Measurements from ENCODE around the gene HIVEP3. TPM values are rescaled to one million over a fixed set of nuclear protein-coding genes. Genes with fewer than 3 reads are reported as not detected.

Gene HIVEP3
- total and polyA plus RNA-seq, 2 donors (not counting 1 experiment from before 2014, with no cell fraction given), result 2.0 to 5.1 TPM

GRCh38 chr1:41660570-41661427 lies 257.9 kb downstream of the HIVEP3 start:
- peaks cover 78% of the 10 kb centered on the region for H3K4me1 Mint-ChIP-seq
- no peaks in the 10 kb centered on the region for H3K9me3 Mint-ChIP-seq (ENCODE audit: insufficient read depth)
- TF ChIP-seq EZH2 (IDR thresholded peaks at IDR 0.05; ENCODE audit: borderline replicate concordance, insufficient read depth, low read depth, low read length, poor library complexity, severe bottlenecking), result no peak
- TF ChIP-seq, protein P1, sequence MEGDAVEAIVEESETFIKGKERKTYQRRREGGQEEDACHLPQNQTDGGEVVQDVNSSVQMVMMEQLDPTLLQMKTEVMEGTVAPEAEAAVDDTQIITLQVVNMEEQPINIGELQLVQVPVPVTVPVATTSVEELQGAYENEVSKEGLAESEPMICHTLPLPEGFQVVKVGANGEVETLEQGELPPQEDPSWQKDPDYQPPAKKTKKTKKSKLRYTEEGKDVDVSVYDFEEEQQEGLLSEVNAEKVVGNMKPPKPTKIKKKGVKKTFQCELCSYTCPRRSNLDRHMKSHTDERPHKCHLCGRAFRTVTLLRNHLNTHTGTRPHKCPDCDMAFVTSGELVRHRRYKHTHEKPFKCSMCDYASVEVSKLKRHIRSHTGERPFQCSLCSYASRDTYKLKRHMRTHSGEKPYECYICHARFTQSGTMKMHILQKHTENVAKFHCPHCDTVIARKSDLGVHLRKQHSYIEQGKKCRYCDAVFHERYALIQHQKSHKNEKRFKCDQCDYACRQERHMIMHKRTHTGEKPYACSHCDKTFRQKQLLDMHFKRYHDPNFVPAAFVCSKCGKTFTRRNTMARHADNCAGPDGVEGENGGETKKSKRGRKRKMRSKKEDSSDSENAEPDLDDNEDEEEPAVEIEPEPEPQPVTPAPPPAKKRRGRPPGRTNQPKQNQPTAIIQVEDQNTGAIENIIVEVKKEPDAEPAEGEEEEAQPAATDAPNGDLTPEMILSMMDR (IDR thresholded peaks at IDR 0.05), result no peak
- peak overlapping the region; percentile 43 for H3K27ac Mint-ChIP-seq
- 26% methylated on average over 5 of the region's 5 CpGs for WGBS (ENCODE audit: insufficient coverage)
- ChIA-PET POLR2A (interaction anchor here (1.3 kb wide), 1 partner anchor 66 kb away, joined by 4 read pairs; no protein-coding TSS in a partner anchor), CTCF (interaction anchor here (0.6 to 2.8 kb wide), 3 partner anchors 12 to 868 kb away, joined by 3 to 9 read pairs (median 3); no protein-coding TSS in a partner anchor)
- Histone ChIP-seq H2AFZ (ENCODE audit: insufficient read depth, low read depth, low read length, poor library complexity, severe bottlenecking) (peak overlapping the region; percentile 67), H3K79me2 (ENCODE audit: control insufficient read depth, insufficient read depth, low read length) (peaks cover 48% of the 10 kb centered on the region), H3K9ac (ENCODE audit: low read length) (peak overlapping the region; percentile 75), H3K4me2 (replicated peaks; ENCODE audit: low read depth, low read length, poor library complexity, severe bottlenecking) (peak overlapping the region; percentile 98), H4K20me1 (ENCODE audit: control insufficient read depth, insufficient read depth, low read length, poor library complexity, severe bottlenecking) (no peaks in the 10 kb centered on the region), H3K4me1 (ENCODE audit: control insufficient read depth in 2 of 2, insufficient read depth in 2 of 2, low read length in 2 of 2) (peaks cover 31 to 78% of the 10 kb centered on the region in 2 donors), H3K4me3 (ENCODE audit: control extremely low read depth in 1 of 5, extremely low read depth in 1 of 5, insufficient read depth in 1 of 5, low read depth in 2 of 5, low read length in 4 of 5) (peak overlapping the region; percentile 42 to 88 (median 62)), H3K36me3 (replicated peaks in 1 of 2; ENCODE audit: control extremely low read depth in 1 of 2, control insufficient read depth in 1 of 2, extremely low read depth in 1 of 2, insufficient read depth in 2 of 2, low read length in 1 of 2) (no peaks in the 10 kb centered on the region), H3K9me3 (ENCODE audit: control extremely low read depth in 1 of 3, control insufficient read depth in 2 of 3, insufficient read depth in 1 of 3, low read length in 2 of 3) (no peaks in the 10 kb centered on the region), H3K27me3 (replicated peaks in 1 of 4; ENCODE audit: control extremely low read depth in 1 of 4, control insufficient read depth in 3 of 4, insufficient read depth in 4 of 4, low read length in 3 of 4) (no peaks in the 10 kb centered on the region), H3K27ac (ENCODE audit: low read length in 2 of 2) (no peak overlapping the region)
- DNase-seq, result no peak
- intact Hi-C loops (cut with micrococcal nuclease), result loop anchor here (5.0 to 10.0 kb wide), 4 partner anchors 88 to 374 kb away; no protein-coding TSS in a partner anchor
- ATAC-seq (ENCODE audit: low read depth), result no peak
- no peaks in the 10 kb centered on the region for H3K27me3 Mint-ChIP-seq
- H3K4me3 Mint-ChIP-seq, result peak overlapping the region; percentile 92

GRCh38 chr1:41659903-41660302 lies 258.8 kb downstream of the HIVEP3 start:
- no peak overlapping the region for H3K4me3 ChIP-seq (ENCODE audit: control extremely low read depth in 1 of 5, extremely low read depth in 1 of 5, insufficient read depth in 1 of 5, low read depth in 2 of 5, low read length in 4 of 5)
- H3K4me1 Mint-ChIP-seq, result peaks cover 76% of the 10 kb centered on the region
- H3K27me3 ChIP-seq (replicated peaks in 1 of 4; ENCODE audit: control extremely low read depth in 1 of 4, control insufficient read depth in 3 of 4, insufficient read depth in 4 of 4, low read length in 3 of 4), result no peaks in the 10 kb centered on the region
- H3K27ac ChIP-seq (ENCODE audit: low read length in 2 of 2), result no peak overlapping the region
- H3K4me3 Mint-ChIP-seq, result peak overlapping the region; percentile 92
- no peaks in the 10 kb centered on the region for H3K9me3 ChIP-seq (ENCODE audit: control extremely low read depth in 1 of 3, control insufficient read depth in 2 of 3, insufficient read depth in 1 of 3, low read length in 2 of 3)
- 98% methylated on average over 3 of the region's 5 CpGs for WGBS (ENCODE audit: insufficient coverage)
- DNase-seq, result no peak
- no peaks in the 10 kb centered on the region for H3K9me3 Mint-ChIP-seq (ENCODE audit: insufficient read depth)
- peaks cover 31 to 75% of the 10 kb centered on the region in 2 donors for H3K4me1 ChIP-seq (ENCODE audit: control insufficient read depth in 2 of 2, insufficient read depth in 2 of 2, low read length in 2 of 2)
- ATAC-seq (ENCODE audit: low read depth), result no peak
- H3K27ac Mint-ChIP-seq, result peak overlapping the region; percentile 77
- no peak overlapping the region for H3K9ac ChIP-seq (ENCODE audit: low read length)
- no peaks in the 10 kb centered on the region for H3K36me3 ChIP-seq (replicated peaks in 1 of 2; ENCODE audit: control extremely low read depth in 1 of 2, control insufficient read depth in 1 of 2, extremely low read depth in 1 of 2, insufficient read depth in 2 of 2, low read length in 1 of 2)
- POLR2A ChIA-PET, result no interaction called here
- no peak for TF ChIP-seq EZH2 (IDR thresholded peaks at IDR 0.05; ENCODE audit: borderline replicate concordance, insufficient read depth, low read depth, low read length, poor library complexity, severe bottlenecking)
- TF ChIP-seq, protein P1 (IDR thresholded peaks at IDR 0.05), result no peak
- H3K4me2 ChIP-seq (replicated peaks; ENCODE audit: low read depth, low read length, poor library complexity, severe bottlenecking), result peak overlapping the region; percentile 98
- CTCF ChIA-PET, result interaction anchor here (1.4 kb wide), 1 partner anchor 67 kb away, joined by 3 read pairs; no protein-coding TSS in a partner anchor
- intact Hi-C loops (cut with micrococcal nuclease), result loop anchor here (5.0 to 10.0 kb wide), 4 partner anchors 88 to 375 kb away; no protein-coding TSS in a partner anchor
- no peak overlapping the region for H2AFZ ChIP-seq (ENCODE audit: insufficient read depth, low read depth, low read length, poor library complexity, severe bottlenecking)
- no peaks in the 10 kb centered on the region for H4K20me1 ChIP-seq (ENCODE audit: control insufficient read depth, insufficient read depth, low read length, poor library complexity, severe bottlenecking)
- peaks cover 57% of the 10 kb centered on the region for H3K79me2 ChIP-seq (ENCODE audit: control insufficient read depth, insufficient read depth, low read length)
- H3K27me3 Mint-ChIP-seq, result no peaks in the 10 kb centered on the region
